GM23338 (cell line): Measurements from ENCODE around the gene DCST1. TPM values are rescaled to one million over a fixed set of nuclear protein-coding genes. Genes with fewer than 3 reads are reported as not detected.

ENCODE experiments used
- ATAC-seq: fragments of 200-7000 bp; cut with Tn5 transposase; 3 replicates; pipeline ENCODE4 v1.9.1; 2020
- DNase-seq: peaks from one replicate; pipeline ENCODE4 v3.0.0-alpha.2; 2015; ENCODE audit warnings: low spot score
- H2AFZ ChIP-seq: fragments of 200-600 bp; sonication (generic); 2 replicates; pipeline ENCODE4 v1.8.0; 2016; ENCODE audit warnings: antibody characterized with exemption, mild to moderate bottlenecking, moderate library complexity
- H3F3A ChIP-seq: fragments of 200-600 bp; sonication (generic); replicated peaks from 2 replicates; pipeline ENCODE4 v1.8.0; 2017; ENCODE audit warnings: antibody characterized with exemption, mixed run types, low read depth
- H3K27ac ChIP-seq: fragments of 200-600 bp; sonication (generic); 2 replicates; pipeline ENCODE4 v1.6.1; 2016; ENCODE audit warnings: low read depth
- H3K27me3 ChIP-seq: fragments of 200-600 bp; sonication (generic); 2 replicates; pipeline ENCODE4 v1.8.0; 2016; ENCODE audit warnings: mild to moderate bottlenecking, mixed run types, moderate library complexity; ENCODE audit not compliant: insufficient read depth
- H3K36me3 ChIP-seq: fragments of 200-600 bp; sonication (generic); 2 replicates; pipeline ENCODE4 v1.8.0; 2016; ENCODE audit warnings: mild to moderate bottlenecking; ENCODE audit not compliant: insufficient read depth
- H3K4me1 ChIP-seq: fragments of 200-600 bp; sonication (generic); 2 replicates; pipeline ENCODE4 v1.8.0; 2016; ENCODE audit warnings: mild to moderate bottlenecking, moderate library complexity; ENCODE audit not compliant: insufficient read depth
- H3K4me2 ChIP-seq: fragments of 200-600 bp; sonication (generic); 2 replicates; pipeline ENCODE4 v1.7.1; 2017; ENCODE audit warnings: mixed run types
- H3K4me3 ChIP-seq: fragments of 200-600 bp; sonication (generic); 2 replicates; pipeline ENCODE4 v1.6.1; 2016; ENCODE audit warnings: mixed run types
- H3K79me2 ChIP-seq: fragments of 200-600 bp; sonication (generic); replicated peaks from 2 replicates; pipeline ENCODE4 v1.8.0; 2017; ENCODE audit warnings: mild to moderate bottlenecking; ENCODE audit not compliant: insufficient read depth
- H3K9me2 ChIP-seq: fragments of 200-600 bp; sonication (generic); 2 replicates; pipeline ENCODE4 v1.8.0; 2017; ENCODE audit not compliant: insufficient read depth
- H4K20me1 ChIP-seq: fragments of 200-600 bp; sonication (generic); replicated peaks from 2 replicates; pipeline ENCODE4 v1.8.0; 2017; ENCODE audit warnings: mild to moderate bottlenecking; ENCODE audit not compliant: insufficient read depth
- H3K27ac Mint-ChIP-seq: 2 replicates; pipeline ENCODE4 v1.8.0; 2020; ENCODE audit warnings: inconsistent platforms, mild to moderate bottlenecking, moderate library complexity, mixed read lengths
- H3K27me3 Mint-ChIP-seq: 3 replicates; pipeline ENCODE4 v1.8.0; 2022; ENCODE audit warnings: low read depth, mild to moderate bottlenecking, moderate library complexity, mixed read lengths, inconsistent platforms; ENCODE audit not compliant: insufficient read depth, poor library complexity
- H3K36me3 Mint-ChIP-seq: 3 replicates; pipeline ENCODE4 v1.8.0; 2021; ENCODE audit warnings: low read depth, mild to moderate bottlenecking, inconsistent platforms, moderate library complexity, mixed read lengths
- H3K4me1 Mint-ChIP-seq: 3 replicates; pipeline ENCODE4 v1.8.0; 2020; ENCODE audit warnings: mild to moderate bottlenecking, inconsistent platforms, mixed read lengths
- H3K4me3 Mint-ChIP-seq: 3 replicates; pipeline ENCODE4 v1.8.0; 2021; ENCODE audit warnings: moderate library complexity, mild to moderate bottlenecking, inconsistent platforms, mixed read lengths
- H3K9me3 Mint-ChIP-seq: 3 replicates; pipeline ENCODE4 v1.8.0; 2020; ENCODE audit warnings: moderate library complexity, mild to moderate bottlenecking, inconsistent platforms, mixed read lengths
- CREB1 ChIP-seq: fragments of 250-450 bp; sonication (Bioruptor Pico); IDR thresholded peaks from 2 replicates; pipeline ENCODE4 v1.5.0; 2020; ENCODE audit warnings: low read depth, mild to moderate bottlenecking, moderate library complexity
- ETS1 ChIP-seq: IDR thresholded peaks from 2 replicates; pipeline ENCODE4 v1.6.1; 2016; ENCODE audit warnings: antibody characterized with exemption
- EZH2 ChIP-seq: fragments of 200-600 bp; sonication (generic); IDR thresholded peaks from one replicate; pipeline ENCODE4 v1.8.0; 2017; ENCODE audit warnings: antibody characterized with exemption, mild to moderate bottlenecking, low read depth; ENCODE audit not compliant: unreplicated experiment
- EZH2phosphoT487 ChIP-seq: fragments of 200-600 bp; sonication (generic); IDR thresholded peaks from one replicate; pipeline ENCODE4 v1.8.1; 2018; ENCODE audit warnings: antibody characterized with exemption; ENCODE audit not compliant: unreplicated experiment
- JUNB ChIP-seq: IDR thresholded peaks from one replicate; pipeline ENCODE4 v1.6.1; 2016; ENCODE audit warnings: antibody characterized with exemption; ENCODE audit not compliant: unreplicated experiment
- NANOG ChIP-seq: IDR thresholded peaks from 2 replicates; pipeline ENCODE4 v1.6.1; 2016; ENCODE audit warnings: antibody characterized with exemption, borderline replicate concordance
- POLR2AphosphoS5 ChIP-seq: IDR thresholded peaks from 2 replicates; pipeline ENCODE4 v1.6.1; 2016; ENCODE audit warnings: antibody characterized with exemption, low read depth
- REST ChIP-seq: IDR thresholded peaks from one replicate; pipeline ENCODE4 v1.6.1; 2018; ENCODE audit warnings: antibody characterized with exemption; ENCODE audit not compliant: unreplicated experiment
- STAT1 ChIP-seq: IDR thresholded peaks from one replicate; pipeline ENCODE4 v1.6.1; 2016; ENCODE audit warnings: antibody characterized with exemption; ENCODE audit not compliant: unreplicated experiment
- ZNF114 ChIP-seq: fragments of 250-450 bp; sonication (Bioruptor Pico); IDR thresholded peaks from 2 replicates; pipeline ENCODE4 v1.5.0; 2020; ENCODE audit warnings: mild to moderate bottlenecking, moderate library complexity
- ZNF331 ChIP-seq: fragments of 250-450 bp; sonication (Bioruptor Pico); IDR thresholded peaks from 2 replicates; pipeline ENCODE4 v1.5.0; 2020; ENCODE audit warnings: low read depth, mild to moderate bottlenecking, moderate library complexity
- polyA plus RNA-seq: library from polyadenylated mRNA; unstranded; fragments of >200 nt; fragmentation: Nextera tagmentation; extraction: Ambion mirVana; gene quantifications from 2 replicates; pipeline ENCODE4 v1.2.1, GENCODE V29; 2016
- total RNA-seq: library from RNA; depleted of rRNA; stranded (reverse); fragments of >200 nt; shearing (Covaris generic); gene quantifications from 2 replicates; pipeline ENCODE4 v1.2.3, GENCODE V29; 2014

Gene DCST1
- total and polyA plus RNA-seq, 2 experiments from 2014 or later = not detected

DNA sequence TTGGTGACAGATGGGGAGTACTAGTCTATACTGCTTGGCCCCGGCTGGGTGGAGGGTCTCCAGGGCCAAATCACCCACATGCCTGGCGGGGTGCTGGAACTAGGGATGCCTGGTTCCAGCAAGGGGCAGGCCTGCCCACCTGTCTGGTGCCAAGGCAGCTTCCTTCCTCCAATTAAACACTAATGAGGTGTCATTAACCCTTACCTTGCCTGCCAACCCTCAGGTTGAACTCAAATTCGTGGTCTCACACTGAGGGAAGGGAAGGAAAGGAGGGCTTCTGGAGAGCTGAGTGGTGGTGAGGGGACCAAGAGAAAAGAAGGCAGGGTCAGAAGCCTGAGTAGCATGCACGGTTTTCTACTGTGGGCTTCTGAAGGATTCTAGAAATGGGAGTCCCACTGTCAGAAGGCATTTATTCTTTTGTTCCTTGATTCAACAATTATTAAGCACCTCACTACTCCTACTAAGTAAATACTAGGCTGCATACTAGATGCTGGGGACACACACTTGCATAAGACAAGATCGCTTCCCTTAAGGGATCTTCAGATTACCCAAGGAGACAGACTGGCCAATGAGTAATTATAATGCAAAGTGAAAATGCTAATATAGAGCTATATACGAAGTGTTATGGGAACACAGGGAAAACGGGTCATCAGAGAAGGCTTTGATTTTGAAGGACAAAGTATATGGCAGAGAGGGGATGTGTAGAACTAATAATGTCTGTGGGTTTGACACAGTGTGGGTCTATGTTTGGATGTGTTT is 39.1 kb downstream of the DCST1 start (continued):
- TF ChIP-seq NANOG (no peak), STAT1 (no peak), ZNF114 (no peak), CREB1 (CRISPR knock-in tag) (no peak), JUNB (no peak), POLR2AphosphoS5 (no peak), EZH2 (no peak), EZH2phosphoT487 (no peak)

- Histone ChIP-seq H3F3A (peaks cover 17% of the 10 kb centered on the region), H3K27ac (no peak overlapping the region), H3K79me2 (no peaks in the 10 kb centered on the region), H3K4me1 (peaks cover 23% of the 10 kb centered on the region), H2AFZ (no peak overlapping the region), H4K20me1 (peaks cover 3% of the 10 kb centered on the region), H3K4me2 (peak overlapping the region; percentile 72), H3K9me2 (no peaks in the 10 kb centered on the region), H3K36me3 (no peaks in the 10 kb centered on the region), H3K27me3 (peaks cover 56% of the 10 kb centered on the region), H3K4me3 (no peak overlapping the region)
- H3K4me1 Mint-ChIP-seq = peaks cover 36% of the 10 kb centered on the region
- peaks cover 44% of the 10 kb centered on the region for H3K27me3 Mint-ChIP-seq
- H3K9me3 Mint-ChIP-seq = no peaks in the 10 kb centered on the region
- H3K4me3 Mint-ChIP-seq = peak overlapping the region; percentile 21; the same call in 1 of the 3 replicates
- TF ChIP-seq POLR2AphosphoS5 = no peak
- TF ChIP-seq NANOG = no peak
- TF ChIP-seq EZH2 = no peak
- no peak for TF ChIP-seq ETS1
- no peak for TF ChIP-seq ZNF114
- H3K27ac Mint-ChIP-seq = no peak overlapping the region
- peaks cover 4% of the 10 kb centered on the region for H3K36me3 Mint-ChIP-seq
- ATAC-seq = no peak
- no peak for DNase-seq
Measured at GRCh38 chr1:155073377-155074242, 40.0 kb downstream of the DCST1 start.

DNA sequence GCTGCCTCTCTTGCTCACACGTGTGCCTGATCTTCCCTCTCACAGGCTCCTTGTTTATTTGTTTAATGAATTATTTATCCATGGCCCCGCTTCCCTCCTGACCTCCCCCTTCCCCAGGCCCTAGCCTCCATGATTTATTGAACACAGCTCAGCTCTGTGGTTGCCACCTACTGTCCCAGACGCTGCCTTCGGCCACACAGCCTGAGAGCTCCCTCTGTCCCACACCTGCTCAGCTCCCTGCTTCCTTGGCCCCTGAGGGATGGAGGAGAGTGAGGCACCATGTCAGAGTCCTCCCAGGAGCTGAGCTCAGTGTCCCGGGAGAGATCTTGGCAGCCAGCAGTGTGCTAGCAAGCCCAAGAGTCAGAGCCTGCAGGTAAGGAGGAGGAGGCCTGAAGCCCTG is 41.9 kb downstream of the DCST1 start:
- Mint-ChIP-seq H3K27ac (no peak overlapping the region), H3K27me3 (peaks cover 56% of the 10 kb centered on the region), H3K9me3 (no peaks in the 10 kb centered on the region), H3K4me3 (no peak overlapping the region), H3K4me1 (peaks cover 35% of the 10 kb centered on the region), H3K36me3 (no peaks in the 10 kb centered on the region; the same call in 2 of the 3 replicates)
- Histone ChIP-seq H3K79me2 (no peaks in the 10 kb centered on the region), H3K27me3 (peaks cover 72% of the 10 kb centered on the region), H4K20me1 (no peaks in the 10 kb centered on the region; the same call in 1 of the 2 replicates), H2AFZ (no peak overlapping the region), H3K4me3 (no peak overlapping the region), H3K27ac (no peak overlapping the region), H3K4me2 (no peak overlapping the region), H3F3A (peaks cover 8% of the 10 kb centered on the region), H3K9me2 (no peaks in the 10 kb centered on the region), H3K36me3 (no peaks in the 10 kb centered on the region), H3K4me1 (peaks cover 20% of the 10 kb centered on the region)
- no peak for ATAC-seq
- DNase-seq = no peak
- no peak for TF ChIP-seq EZH2phosphoT487
- no peak for TF ChIP-seq REST
- no peak for TF ChIP-seq STAT1
- no peak for TF ChIP-seq ZNF331
- TF ChIP-seq JUNB = no peak
